OCI-LY7 (cell line): ENCODE measurements around the gene ACTR3.

Experiments used
- CTCF ChIP-seq: fragments of 200-600 bp; sonication (generic); conservative IDR thresholded peaks from 2 replicates; pipeline ENCODE4 v1.5.1; 2014; ENCODE audit warnings: mild to moderate bottlenecking, antibody characterized with exemption, low read length, moderate library complexity, mixed read lengths
- EZH2phosphoT487 ChIP-seq: fragments of 200-600 bp; sonication (generic); IDR thresholded peaks from 2 replicates; pipeline ENCODE4 v1.6.1; 2018; ENCODE audit warnings: low read depth, borderline replicate concordance, mild to moderate bottlenecking, mixed run types, antibody characterized with exemption, low read length, moderate library complexity, mixed read lengths

- TF ChIP-seq CTCF (no peak), EZH2phosphoT487 (no peak)
Observed at GRCh38 chr2:113895819-113896563, 6.1 kb downstream of the ACTR3 start.
